ENCODE data around the gene HOXC12.

HOXC12 gene

DNA sequence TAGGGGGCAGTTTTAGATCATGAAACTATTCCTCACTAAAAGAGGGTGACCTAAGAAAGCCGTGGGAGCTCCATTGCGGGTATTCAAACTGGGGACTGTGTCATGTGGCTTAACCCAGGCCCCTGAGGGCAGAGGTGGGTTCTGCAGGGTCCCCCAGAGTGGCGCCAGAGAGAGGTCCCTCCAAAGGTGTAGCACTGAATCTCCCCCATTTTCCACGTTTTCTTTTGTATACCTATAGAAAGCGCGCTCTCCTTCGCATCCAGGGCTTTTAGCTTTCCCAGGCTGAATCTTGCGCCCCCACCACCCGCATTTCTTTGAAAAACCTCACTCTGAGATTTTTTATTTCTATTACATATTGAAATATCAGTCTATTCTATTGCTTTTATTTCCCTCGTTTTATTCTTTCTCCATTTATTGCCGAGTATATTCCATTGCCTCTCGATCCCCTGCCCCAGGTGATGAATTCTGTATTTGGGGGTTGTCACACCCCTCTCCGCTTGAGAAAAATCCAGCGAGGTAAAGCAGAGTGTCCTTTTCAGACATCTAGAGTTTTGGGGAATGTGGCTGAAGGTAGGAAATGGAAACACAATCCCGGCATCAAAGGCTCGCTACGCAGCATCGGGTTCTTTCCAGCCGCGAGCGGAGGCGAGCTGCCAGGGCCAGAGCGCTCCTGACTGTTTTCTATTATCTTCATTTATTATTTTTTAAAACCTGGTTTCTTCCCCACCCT lies 16.9 kb upstream of the HOXC12 start:
- ATAC-seq (ENCODE audit: low read depth): 0 out of 3 replicates have a peak, but pooled peaks have one; percentile 2
- TF ChIP-seq, protein P1, sequence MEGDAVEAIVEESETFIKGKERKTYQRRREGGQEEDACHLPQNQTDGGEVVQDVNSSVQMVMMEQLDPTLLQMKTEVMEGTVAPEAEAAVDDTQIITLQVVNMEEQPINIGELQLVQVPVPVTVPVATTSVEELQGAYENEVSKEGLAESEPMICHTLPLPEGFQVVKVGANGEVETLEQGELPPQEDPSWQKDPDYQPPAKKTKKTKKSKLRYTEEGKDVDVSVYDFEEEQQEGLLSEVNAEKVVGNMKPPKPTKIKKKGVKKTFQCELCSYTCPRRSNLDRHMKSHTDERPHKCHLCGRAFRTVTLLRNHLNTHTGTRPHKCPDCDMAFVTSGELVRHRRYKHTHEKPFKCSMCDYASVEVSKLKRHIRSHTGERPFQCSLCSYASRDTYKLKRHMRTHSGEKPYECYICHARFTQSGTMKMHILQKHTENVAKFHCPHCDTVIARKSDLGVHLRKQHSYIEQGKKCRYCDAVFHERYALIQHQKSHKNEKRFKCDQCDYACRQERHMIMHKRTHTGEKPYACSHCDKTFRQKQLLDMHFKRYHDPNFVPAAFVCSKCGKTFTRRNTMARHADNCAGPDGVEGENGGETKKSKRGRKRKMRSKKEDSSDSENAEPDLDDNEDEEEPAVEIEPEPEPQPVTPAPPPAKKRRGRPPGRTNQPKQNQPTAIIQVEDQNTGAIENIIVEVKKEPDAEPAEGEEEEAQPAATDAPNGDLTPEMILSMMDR (IDR thresholded peaks at IDR 0.05; ENCODE audit: poor library complexity, severe bottlenecking): no peak
- DNase-seq (ENCODE audit: low spot score): no peak
- no peak overlapping the region for H3K27ac ChIP-seq (ENCODE audit: poor library complexity, severe bottlenecking)
- no peaks in the 10 kb centered on the region for H3K4me1 ChIP-seq (ENCODE audit: insufficient read depth, poor library complexity, severe bottlenecking)
- no peaks in the 10 kb centered on the region for H3K36me3 ChIP-seq (ENCODE audit: low read depth)
- H3K9me3 ChIP-seq (ENCODE audit: severe bottlenecking): no peaks in the 10 kb centered on the region
- peaks cover 77% of the 10 kb centered on the region for H3K27me3 ChIP-seq (ENCODE audit: insufficient read depth, poor library complexity, severe bottlenecking)
- peak overlapping the region; percentile 43 for H3K4me3 ChIP-seq (ENCODE audit: severe bottlenecking)

DNA sequence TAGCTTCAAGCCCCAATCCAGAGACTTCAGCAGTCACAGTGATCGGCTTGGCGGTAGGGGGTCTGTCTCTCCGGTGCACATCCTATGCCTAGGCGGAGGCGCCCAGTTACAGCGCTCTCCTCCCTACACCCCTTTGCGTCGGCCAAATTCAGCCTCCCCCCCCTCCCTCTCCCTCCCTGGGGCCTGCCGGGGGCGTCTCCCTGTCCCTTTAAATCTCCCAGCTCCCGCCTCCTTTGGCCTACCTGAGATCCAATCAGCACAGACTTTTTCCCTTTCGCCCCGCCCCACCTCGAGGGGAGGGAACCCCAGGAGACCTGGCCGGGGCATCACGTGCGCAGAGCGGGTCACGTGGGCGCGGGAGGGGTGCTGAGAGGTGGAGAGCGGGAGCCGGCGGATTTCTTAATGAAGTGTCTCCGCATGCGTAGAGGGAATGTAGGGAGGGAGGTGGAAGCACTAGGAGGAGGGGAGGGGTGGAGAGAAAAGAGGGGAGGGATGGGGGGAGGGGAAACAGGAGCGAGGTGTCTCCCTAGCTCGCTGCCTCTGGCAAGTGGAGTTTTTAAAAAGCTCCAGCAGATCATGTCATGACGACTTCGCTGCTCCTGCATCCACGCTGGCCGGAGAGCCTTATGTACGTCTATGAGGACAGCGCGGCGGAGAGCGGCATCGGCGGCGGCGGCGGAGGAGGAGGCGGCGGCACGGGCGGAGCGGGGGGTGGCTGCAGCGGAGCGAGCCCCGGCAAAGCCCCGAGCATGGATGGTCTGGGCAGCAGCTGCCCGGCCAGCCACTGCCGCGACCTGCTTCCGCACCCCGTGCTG lies 16.2 kb upstream of the HOXC12 start, which contains the start of gene HOXC13:
TSS of gene HOXC13 (plus strand) at position 506 of the 815 bp plus-strand sequence. CDS start at position 582, 76 bp downstream.
- peak; percentile 98 for DNase-seq (ENCODE audit: low spot score)
- TF ChIP-seq, protein P1 (IDR thresholded peaks at IDR 0.05; ENCODE audit: poor library complexity, severe bottlenecking): no peak
- Histone ChIP-seq H3K27ac (ENCODE audit: poor library complexity, severe bottlenecking) (peak within 1 kb of the TSS; percentile 25), H3K27me3 (ENCODE audit: insufficient read depth, poor library complexity, severe bottlenecking) (peaks cover 71% of the 10 kb centered on the region), H3K36me3 (ENCODE audit: low read depth) (no peaks in the 10 kb centered on the region), H3K9me3 (ENCODE audit: severe bottlenecking) (no peaks in the 10 kb centered on the region), H3K4me3 (ENCODE audit: severe bottlenecking) (peak within 1 kb of the TSS; percentile 43), H3K4me1 (ENCODE audit: insufficient read depth, poor library complexity, severe bottlenecking) (no peaks in the 10 kb centered on the region)
- peak; percentile 79 for ATAC-seq (ENCODE audit: low read depth)

DNA sequence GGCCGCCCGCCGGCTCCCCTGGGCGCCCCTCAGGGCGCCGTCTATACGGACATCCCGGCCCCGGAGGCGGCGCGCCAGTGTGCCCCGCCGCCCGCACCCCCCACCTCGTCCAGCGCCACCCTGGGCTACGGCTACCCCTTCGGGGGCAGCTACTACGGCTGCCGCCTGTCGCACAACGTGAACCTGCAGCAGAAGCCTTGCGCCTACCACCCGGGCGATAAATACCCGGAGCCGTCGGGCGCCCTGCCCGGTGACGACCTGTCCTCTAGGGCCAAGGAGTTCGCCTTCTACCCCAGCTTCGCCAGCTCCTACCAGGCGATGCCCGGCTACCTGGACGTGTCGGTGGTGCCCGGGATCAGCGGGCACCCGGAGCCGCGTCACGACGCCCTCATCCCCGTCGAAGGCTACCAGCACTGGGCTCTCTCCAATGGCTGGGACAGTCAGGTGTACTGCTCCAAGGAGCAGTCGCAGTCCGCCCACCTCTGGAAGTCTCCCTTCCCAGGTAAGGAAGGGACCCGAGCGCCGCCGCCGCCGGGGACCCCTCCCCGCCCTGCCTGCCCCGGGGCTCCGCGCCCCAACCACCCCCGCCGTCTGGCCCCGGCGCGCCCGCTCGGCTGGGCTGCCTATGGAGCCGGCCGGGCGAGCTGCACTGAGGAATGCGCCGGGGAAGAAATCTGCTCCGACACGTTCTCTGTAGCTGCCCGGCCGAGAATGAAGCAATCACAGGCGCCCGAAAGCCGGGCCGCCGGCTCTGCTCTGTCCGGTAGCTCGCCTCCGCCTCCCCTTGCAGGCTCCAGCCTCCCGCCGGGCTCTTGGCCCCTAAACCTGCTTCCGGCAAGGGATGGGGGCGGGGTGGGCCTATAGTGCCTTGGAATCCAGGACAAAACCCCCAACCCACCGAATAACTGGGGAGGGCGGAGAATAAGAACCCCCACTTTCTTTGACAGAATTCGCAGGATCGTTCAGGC lies 15.3 kb upstream of the HOXC12 start:
- Histone ChIP-seq H3K27ac (ENCODE audit: poor library complexity, severe bottlenecking) (peak overlapping the region; percentile 25), H3K27me3 (ENCODE audit: insufficient read depth, poor library complexity, severe bottlenecking) (peaks cover 71% of the 10 kb centered on the region), H3K9me3 (ENCODE audit: severe bottlenecking) (no peaks in the 10 kb centered on the region), H3K4me1 (ENCODE audit: insufficient read depth, poor library complexity, severe bottlenecking) (no peaks in the 10 kb centered on the region), H3K36me3 (ENCODE audit: low read depth) (no peaks in the 10 kb centered on the region), H3K4me3 (ENCODE audit: severe bottlenecking) (peak overlapping the region; percentile 43)
- ATAC-seq (ENCODE audit: low read depth) (peak; percentile 66), DNase-seq (ENCODE audit: low spot score) (no peak)
- TF ChIP-seq, protein P1 (IDR thresholded peaks at IDR 0.05; ENCODE audit: poor library complexity, severe bottlenecking): no peak

DNA sequence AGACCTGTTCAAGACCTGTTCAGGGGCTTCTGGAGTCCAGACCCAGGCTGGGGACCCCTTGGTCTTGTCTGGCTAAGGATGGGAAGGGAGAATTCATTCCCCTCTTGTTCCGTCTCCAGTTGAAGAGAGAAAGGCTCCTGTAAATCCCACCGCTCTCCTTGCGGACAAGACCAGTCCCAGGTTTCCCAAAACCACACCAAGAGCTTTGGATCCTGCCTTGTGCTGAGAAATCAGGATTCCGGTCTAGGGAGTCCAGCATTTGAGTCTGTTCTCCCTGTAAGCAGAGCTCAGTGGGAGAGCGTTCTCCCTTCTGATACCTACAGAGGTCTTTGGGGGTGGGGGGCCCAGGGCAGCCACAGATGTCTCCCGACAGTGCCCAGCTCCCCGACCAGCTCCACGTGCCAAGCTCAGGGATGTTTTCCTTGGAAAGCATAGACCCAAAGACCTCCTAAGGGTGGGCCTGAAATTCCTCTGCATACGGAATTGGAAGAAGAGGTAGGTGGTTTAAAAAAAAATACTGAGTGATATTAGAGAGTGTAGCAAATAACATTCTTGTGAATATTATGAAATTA lies 14.2 kb upstream of the HOXC12 start:
- DNase-seq (ENCODE audit: low spot score) (no peak), ATAC-seq (ENCODE audit: low read depth) (no peak)
- H3K36me3 ChIP-seq (ENCODE audit: low read depth): no peaks in the 10 kb centered on the region
- TF ChIP-seq, protein P1 (IDR thresholded peaks at IDR 0.05; ENCODE audit: poor library complexity, severe bottlenecking): no peak
- peaks cover 71% of the 10 kb centered on the region for H3K27me3 ChIP-seq (ENCODE audit: insufficient read depth, poor library complexity, severe bottlenecking)
- no peaks in the 10 kb centered on the region for H3K9me3 ChIP-seq (ENCODE audit: severe bottlenecking)
- H3K27ac ChIP-seq (ENCODE audit: poor library complexity, severe bottlenecking): no peak overlapping the region
- H3K4me3 ChIP-seq (ENCODE audit: severe bottlenecking): peak overlapping the region; percentile 43
- no peaks in the 10 kb centered on the region for H3K4me1 ChIP-seq (ENCODE audit: insufficient read depth, poor library complexity, severe bottlenecking)
